Neuronal stem cell (in vitro differentiated cells): Measurements from ENCODE around the gene POLN.

Source experiments
- DNase-seq: peaks from one replicate; pipeline ENCODE4 v3.0.0-alpha.2; 2013; ENCODE audit warnings: low spot score
- H2AFZ ChIP-seq: one replicate; pipeline ENCODE4 v1.6.1; 2013; ENCODE audit warnings: mild to moderate bottlenecking, low read length, inconsistent platforms
- H2AK5ac ChIP-seq: 2 replicates; pipeline ENCODE4 v1.6.1; 2013; ENCODE audit warnings: low read depth, mild to moderate bottlenecking, inconsistent platforms, low read length, moderate library complexity, mixed read lengths
- H2BK120ac ChIP-seq: 2 replicates; pipeline ENCODE4 v1.6.1; 2013; ENCODE audit warnings: low read depth, mild to moderate bottlenecking, inconsistent platforms, low read length, moderate library complexity, mixed read lengths
- H2BK12ac ChIP-seq: one replicate; pipeline ENCODE4 v1.6.1; 2013; ENCODE audit warnings: low read length, inconsistent platforms
- H2BK15ac ChIP-seq: 2 replicates; pipeline ENCODE4 v1.6.1; 2013; ENCODE audit warnings: mild to moderate bottlenecking, low read length, inconsistent platforms, mixed read lengths
- H2BK5ac ChIP-seq: one replicate; pipeline ENCODE4 v1.6.1; 2013; ENCODE audit warnings: inconsistent platforms, mild to moderate bottlenecking, low read length, moderate library complexity
- H3K14ac ChIP-seq: one replicate; pipeline ENCODE4 v1.6.1; 2013; ENCODE audit warnings: low read length, inconsistent platforms
- H3K18ac ChIP-seq: 2 replicates; pipeline ENCODE4 v1.6.1; 2013; ENCODE audit warnings: low read length, inconsistent platforms
- H3K23ac ChIP-seq: 2 replicates; pipeline ENCODE4 v1.6.1; 2013; ENCODE audit warnings: low read depth, mild to moderate bottlenecking, mixed read lengths, low read length, inconsistent platforms; ENCODE audit not compliant: poor library complexity
- H3K27ac ChIP-seq: replicated peaks from 3 replicates; pipeline ENCODE4 v1.5.1; 2013; ENCODE audit warnings: low read length, inconsistent platforms
- H3K27me3 ChIP-seq, 3 experiments: 2 replicates each; pipeline ENCODE4 v1.6.1; 2013; ENCODE audit warnings: low read length in 3 of 3, mild to moderate bottlenecking in 2 of 3, inconsistent platforms in 1 of 3, low read depth in 1 of 3, mixed read lengths in 1 of 3, moderate library complexity in 1 of 3; ENCODE audit not compliant: control insufficient read depth in 3 of 3, insufficient read depth in 3 of 3
- H3K36me3 ChIP-seq, 2 donors: replicated peaks in 1 of 2; 2 replicates each; pipeline ENCODE4 v1.6.1; 2013; ENCODE audit warnings: low read length in 2 of 2; ENCODE audit not compliant: control insufficient read depth in 2 of 2, insufficient read depth in 2 of 2
- H3K4ac ChIP-seq: 2 replicates; pipeline ENCODE4 v1.6.1; 2013; ENCODE audit warnings: inconsistent platforms, mild to moderate bottlenecking, low read length, moderate library complexity
- H3K4me1 ChIP-seq, 2 donors: 1 replicate in 1 of 2; 2 replicates in 1 of 2; pipeline ENCODE4 v1.6.1; 2013; ENCODE audit warnings: low read length in 2 of 2, low read depth in 1 of 2; ENCODE audit not compliant: control insufficient read depth in 2 of 2, insufficient read depth in 1 of 2
- H3K4me2 ChIP-seq: one replicate; pipeline ENCODE4 v1.6.1; 2013; ENCODE audit warnings: mild to moderate bottlenecking, low read length, inconsistent platforms; ENCODE audit not compliant: insufficient read depth, poor library complexity, severe bottlenecking
- H3K4me3 ChIP-seq, 2 donors: 2 replicates each; pipeline ENCODE4 v1.5.1; 2013; ENCODE audit warnings: low read length in 2 of 2, mild to moderate bottlenecking in 2 of 2, inconsistent platforms in 1 of 2, moderate library complexity in 1 of 2
- H3K79me1 ChIP-seq: one replicate; pipeline ENCODE4 v1.6.1; 2013; ENCODE audit warnings: low read depth, mild to moderate bottlenecking, inconsistent platforms, low read length, moderate library complexity
- H3K9ac ChIP-seq: one replicate; pipeline ENCODE4 v1.6.1; 2013; ENCODE audit warnings: mild to moderate bottlenecking, low read depth, low read length, inconsistent platforms; ENCODE audit not compliant: poor library complexity
- H3K9me3 ChIP-seq, 2 donors: replicated peaks in 1 of 2; 2 replicates each; pipeline versions ENCODE3 to v1.6.1; 2013; ENCODE audit warnings: low read length in 2 of 2, mild to moderate bottlenecking in 2 of 2, inconsistent platforms in 1 of 2, low read depth in 1 of 2, mixed read lengths in 1 of 2, moderate library complexity in 1 of 2; ENCODE audit not compliant: control insufficient read depth in 2 of 2, insufficient read depth in 1 of 2
- H4K8ac ChIP-seq: one replicate; pipeline ENCODE4 v1.6.1; 2013; ENCODE audit warnings: low read depth, mild to moderate bottlenecking, inconsistent platforms, low read length, moderate library complexity
- H4K91ac ChIP-seq: one replicate; pipeline ENCODE4 v1.6.1; 2013; ENCODE audit warnings: low read length, low read depth, mild to moderate bottlenecking, inconsistent platforms; ENCODE audit not compliant: poor library complexity
- WGBS, 2 donors: extraction: QIAGEN DNeasy Blood & Tissue Kit; methylation state at CpG; one replicate each; pipeline ENCODE4 v1.1.7; 2013; ENCODE audit warnings: missing lambda C conversion rate in 2 of 2, mixed read lengths in 1 of 2; ENCODE audit not compliant: insufficient read length in 2 of 2, insufficient replicate concordance in 1 of 2; ENCODE audit errors: extremely low coverage in 2 of 2; 5-methylcytosine and 5-hydroxymethylcytosine counted together

POLN gene

GRCh38 chr4:2064276-2064991 is 177.5 kb downstream of the POLN start:
- H3K27ac ChIP-seq, result no peak overlapping the region
- H3K4me2 ChIP-seq, result no peak overlapping the region
- no peak overlapping the region for H3K14ac ChIP-seq
- no peak overlapping the region for H3K4ac ChIP-seq
- H3K4me3 ChIP-seq, result no peak overlapping the region
- H2BK15ac ChIP-seq, result no peak overlapping the region
- H3K9ac ChIP-seq, result no peak overlapping the region
- no peak overlapping the region for H2BK5ac ChIP-seq
- no peak overlapping the region for H2AFZ ChIP-seq
- H3K79me1 ChIP-seq, result peaks cover 7% of the 10 kb centered on the region
- no peak overlapping the region for H3K23ac ChIP-seq
- H2BK120ac ChIP-seq, result no peak overlapping the region
- H3K4me1 ChIP-seq, result peaks cover 3 to 19% of the 10 kb centered on the region in 2 donors
- no peak overlapping the region for H2AK5ac ChIP-seq
- peaks cover 0 to 27% (median 10%) of the 10 kb centered on the region in 3 experiments for H3K27me3 ChIP-seq
- WGBS, 2 donors, result no CpG with 5 or more reads among the region's 40 CpGs
- no peak overlapping the region for H3K18ac ChIP-seq
- DNase-seq, result no peak
- no peak overlapping the region for H2BK12ac ChIP-seq
- H4K8ac ChIP-seq, result no peak overlapping the region
- peaks cover 3 to 54% of the 10 kb centered on the region in 2 donors for H3K36me3 ChIP-seq
- no peak overlapping the region for H4K91ac ChIP-seq
- peaks cover 0 to 2% of the 10 kb centered on the region in 2 donors for H3K9me3 ChIP-seq

- no peak for DNase-seq
- no peak overlapping the region for H3K14ac ChIP-seq
- H4K8ac ChIP-seq, result no peak overlapping the region
- H2AK5ac ChIP-seq, result no peak overlapping the region
- H3K27me3 ChIP-seq, result peaks cover 0 to 27% (median 10%) of the 10 kb centered on the region in 3 experiments
- no peak overlapping the region for H3K18ac ChIP-seq
- H2AFZ ChIP-seq, result no peak overlapping the region
- H2BK12ac ChIP-seq, result no peak overlapping the region
- H4K91ac ChIP-seq, result no peak overlapping the region
- no peak overlapping the region for H2BK120ac ChIP-seq
- H3K4ac ChIP-seq, result no peak overlapping the region
- H3K79me1 ChIP-seq, result peaks cover 7% of the 10 kb centered on the region
- H3K9me3 ChIP-seq, result peaks cover 0 to 2% of the 10 kb centered on the region in 2 donors
- H3K23ac ChIP-seq, result no peak overlapping the region
- H3K4me3 ChIP-seq, result no peak overlapping the region
- no peak overlapping the region for H2BK15ac ChIP-seq
- peaks cover 3 to 17% of the 10 kb centered on the region in 2 donors for H3K4me1 ChIP-seq
- no peak overlapping the region for H3K9ac ChIP-seq
- peaks cover 3 to 54% of the 10 kb centered on the region in 2 donors for H3K36me3 ChIP-seq
- H3K27ac ChIP-seq, result no peak overlapping the region
- WGBS, 2 donors, result no CpG with 5 or more reads among the region's 53 CpGs
- H3K4me2 ChIP-seq, result no peak overlapping the region
- peak overlapping the region; percentile 5 for H2BK5ac ChIP-seq
These were observed 178.2 kb downstream of the POLN start for GRCh38 chr4:2063557-2064275.

DNA sequence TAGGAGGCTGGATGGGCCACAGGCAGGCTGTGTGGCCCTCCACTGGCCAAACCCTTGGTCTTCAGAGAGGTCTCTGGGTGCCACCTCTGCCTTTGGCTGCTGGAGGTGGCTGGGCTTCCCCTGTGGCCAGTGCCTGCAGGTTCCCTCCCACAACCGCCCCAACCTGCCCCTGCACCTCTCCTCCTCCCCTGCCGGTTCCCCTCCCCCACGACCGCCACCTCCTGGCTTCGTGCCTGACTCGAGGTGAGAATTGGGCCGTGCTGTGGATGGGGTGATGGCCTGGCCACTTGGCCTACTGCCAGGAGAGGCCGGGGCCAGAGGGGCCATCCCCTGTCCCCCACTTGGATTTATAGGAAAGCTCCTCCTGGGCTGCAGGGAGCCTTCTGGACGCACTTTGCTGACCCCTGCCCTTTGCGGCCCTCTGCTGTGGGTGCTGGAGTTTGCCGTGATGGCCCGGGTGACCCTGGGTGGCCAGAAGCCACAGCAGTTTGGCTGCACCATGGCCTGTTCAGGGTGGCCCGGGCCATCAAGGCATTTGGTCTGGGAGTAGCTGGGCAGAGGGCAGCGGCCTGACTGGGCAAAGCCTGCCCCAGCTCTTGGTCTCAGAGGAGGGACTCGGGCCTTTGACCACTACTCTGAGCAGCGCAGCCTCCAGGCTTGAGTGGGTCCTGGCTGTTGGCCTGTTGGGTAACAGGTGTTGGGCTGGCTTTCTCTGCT is 179.0 kb downstream of the POLN start:
- Histone ChIP-seq H3K9me3 (no peaks in the 10 kb centered on the region), H3K4me1 (peaks cover 1 to 17% of the 10 kb centered on the region in 2 donors), H2BK5ac (peak overlapping the region; percentile 5), H2BK15ac (no peak overlapping the region), H4K8ac (no peak overlapping the region), H3K23ac (peak overlapping the region; percentile 65), H3K18ac (no peak overlapping the region), H4K91ac (no peak overlapping the region), H3K4ac (no peak overlapping the region), H3K27ac (no peak overlapping the region), H3K14ac (no peak overlapping the region), H3K36me3 (peaks cover under 1 to 48% of the 10 kb centered on the region in 2 donors), H2AK5ac (no peak overlapping the region), H2AFZ (no peak overlapping the region), H2BK12ac (no peak overlapping the region), H3K79me1 (peaks cover 7% of the 10 kb centered on the region), H3K4me3 (no peak overlapping the region), H2BK120ac (no peak overlapping the region), H3K27me3 (peaks cover 0 to 30% (median 12%) of the 10 kb centered on the region in 3 experiments), H3K4me2 (no peak overlapping the region), H3K9ac (peak overlapping the region; percentile 12)
- no CpG with 5 or more reads among the region's 16 CpGs for WGBS, 2 donors
- no peak for DNase-seq
